GM12875 (cell line): ENCODE measurements around the gene AUP1.

Experiments used
- H3K4me3 ChIP-seq: one replicate; pipeline ENCODE4 v1.5.1; 2011; ENCODE audit warnings: low read depth, low read length, control low read depth
- TF ChIP-seq, protein P1 (sequence below): IDR thresholded peaks from 2 replicates; pipeline ENCODE4 v1.5.1; 2011; ENCODE audit warnings: low read depth, mild to moderate bottlenecking, control low read depth, inconsistent platforms, low read length, moderate library complexity, borderline replicate concordance; ENCODE audit not compliant: insufficient read depth

AUP1 gene

DNA sequence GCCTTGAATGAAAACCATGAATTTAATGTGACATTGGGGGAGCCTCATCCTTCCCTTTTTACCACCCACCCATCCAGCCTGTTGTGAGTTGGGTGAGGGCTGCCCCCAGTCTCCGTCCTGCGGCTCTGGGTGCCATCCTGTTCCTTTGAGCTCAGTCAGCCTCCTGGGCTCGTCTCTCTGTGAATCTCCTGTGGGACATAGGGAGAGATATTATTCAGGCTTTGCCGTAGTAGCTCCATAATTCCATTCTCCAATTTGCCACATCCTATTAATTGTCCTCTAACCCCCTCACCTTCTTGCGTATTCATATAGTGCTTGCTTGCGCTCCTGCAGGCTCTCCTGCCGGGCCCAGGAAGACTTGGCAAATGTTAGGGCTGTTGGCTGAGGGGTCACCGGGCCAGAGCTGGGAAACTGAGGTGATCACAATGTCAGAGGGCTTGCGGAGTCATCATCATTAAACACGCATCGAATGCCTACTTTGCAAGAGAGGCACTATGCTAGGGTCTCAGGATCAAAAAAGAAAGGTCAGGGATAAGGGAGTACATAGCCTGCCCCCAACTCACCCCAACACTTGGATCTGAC, 2.8 kb downstream of the AUP1 start:
- TF ChIP-seq, protein P1, sequence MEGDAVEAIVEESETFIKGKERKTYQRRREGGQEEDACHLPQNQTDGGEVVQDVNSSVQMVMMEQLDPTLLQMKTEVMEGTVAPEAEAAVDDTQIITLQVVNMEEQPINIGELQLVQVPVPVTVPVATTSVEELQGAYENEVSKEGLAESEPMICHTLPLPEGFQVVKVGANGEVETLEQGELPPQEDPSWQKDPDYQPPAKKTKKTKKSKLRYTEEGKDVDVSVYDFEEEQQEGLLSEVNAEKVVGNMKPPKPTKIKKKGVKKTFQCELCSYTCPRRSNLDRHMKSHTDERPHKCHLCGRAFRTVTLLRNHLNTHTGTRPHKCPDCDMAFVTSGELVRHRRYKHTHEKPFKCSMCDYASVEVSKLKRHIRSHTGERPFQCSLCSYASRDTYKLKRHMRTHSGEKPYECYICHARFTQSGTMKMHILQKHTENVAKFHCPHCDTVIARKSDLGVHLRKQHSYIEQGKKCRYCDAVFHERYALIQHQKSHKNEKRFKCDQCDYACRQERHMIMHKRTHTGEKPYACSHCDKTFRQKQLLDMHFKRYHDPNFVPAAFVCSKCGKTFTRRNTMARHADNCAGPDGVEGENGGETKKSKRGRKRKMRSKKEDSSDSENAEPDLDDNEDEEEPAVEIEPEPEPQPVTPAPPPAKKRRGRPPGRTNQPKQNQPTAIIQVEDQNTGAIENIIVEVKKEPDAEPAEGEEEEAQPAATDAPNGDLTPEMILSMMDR, result no peak
- no peak overlapping the region for H3K4me3 ChIP-seq

DNA sequence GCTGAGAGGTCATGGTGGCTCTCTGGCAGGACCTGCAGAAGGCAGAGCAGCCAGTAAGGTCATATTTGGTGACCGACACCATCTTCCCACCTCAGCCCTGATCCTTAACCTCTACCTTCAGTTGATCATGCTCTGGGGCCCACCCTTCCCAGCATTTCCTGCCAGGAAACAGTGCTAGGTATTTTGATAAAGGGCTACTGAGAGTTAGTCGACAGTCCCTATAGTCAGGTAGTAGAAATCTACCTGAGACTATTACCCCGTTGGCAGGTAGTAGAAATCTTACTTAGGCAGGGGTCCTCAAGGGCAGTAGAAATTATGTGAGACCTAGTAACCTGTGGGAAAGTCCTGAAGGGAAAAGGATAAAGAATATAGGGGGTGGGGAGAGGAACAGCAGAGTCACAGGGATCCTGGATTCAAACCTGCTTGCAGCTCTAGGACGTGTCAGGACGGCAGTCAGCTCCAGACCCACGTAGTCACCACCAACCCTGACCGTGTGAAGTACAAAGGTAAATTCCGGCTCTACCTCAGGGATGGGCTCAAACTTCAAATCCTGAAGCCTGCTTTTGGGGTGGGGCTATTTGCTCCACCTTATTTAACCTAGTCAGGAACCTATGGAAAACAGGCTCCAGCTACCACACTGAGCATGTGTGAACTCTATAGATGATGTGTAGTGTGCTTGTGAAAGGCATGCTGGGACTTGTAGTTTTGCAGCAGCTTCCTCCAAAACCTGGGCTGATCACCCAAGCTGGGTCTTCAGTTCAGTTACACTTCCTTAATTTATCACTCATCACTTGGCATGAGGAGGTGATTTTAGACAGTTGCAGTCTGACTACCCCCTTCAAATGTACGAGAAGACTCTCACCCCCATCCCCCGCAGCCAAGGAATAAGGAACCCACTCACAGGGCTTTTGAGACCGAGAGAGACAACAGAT, 3.5 kb downstream of the AUP1 start, which contains the start of gene DQX1:
DQX1 (minus strand) TSS at position 515 of the 932 bp plus-strand sequence; CDS start at position 13, 502 bp downstream.
- no peak within 1 kb of the TSS for H3K4me3 ChIP-seq
- TF ChIP-seq, protein P1, result no peak

DNA sequence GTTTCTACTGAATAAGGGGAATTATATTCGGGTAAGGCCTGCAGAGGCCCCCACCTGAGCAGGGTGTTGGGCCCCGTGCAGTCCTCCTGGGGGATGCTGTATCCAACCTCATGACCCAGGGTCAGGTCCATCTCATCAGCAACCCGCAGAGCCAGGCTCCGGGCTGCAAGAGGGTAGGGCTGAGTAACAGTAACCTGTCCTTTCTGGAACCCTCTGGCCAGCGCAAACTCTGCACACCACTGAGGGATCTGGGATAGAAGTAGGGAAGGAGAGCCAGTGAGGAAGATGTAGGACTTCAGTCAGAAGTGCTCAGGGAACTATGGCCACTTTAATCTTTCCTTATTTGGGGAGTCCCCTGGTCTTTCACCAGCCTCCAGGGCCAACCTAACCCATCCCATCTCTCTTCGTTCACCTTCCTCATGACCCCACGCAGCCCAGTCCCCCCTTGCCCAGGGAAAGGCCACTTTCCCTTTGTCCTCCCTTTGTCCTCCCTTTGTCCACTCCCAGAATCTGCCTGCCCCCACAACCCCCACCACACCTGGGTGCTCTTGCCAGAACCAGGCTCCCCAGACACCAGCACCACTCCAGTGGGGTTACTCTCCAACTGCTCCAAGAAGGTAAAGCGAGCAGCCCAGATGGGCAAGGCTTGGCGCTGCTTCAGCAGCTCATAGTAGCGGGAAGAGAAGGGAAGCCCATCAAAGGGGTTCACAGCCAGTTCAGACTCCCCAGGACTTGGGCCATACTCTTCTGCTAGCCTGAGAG, 4.4 kb downstream of the AUP1 start:
- no peak overlapping the region for H3K4me3 ChIP-seq
- TF ChIP-seq, protein P1, result no peak

DNA sequence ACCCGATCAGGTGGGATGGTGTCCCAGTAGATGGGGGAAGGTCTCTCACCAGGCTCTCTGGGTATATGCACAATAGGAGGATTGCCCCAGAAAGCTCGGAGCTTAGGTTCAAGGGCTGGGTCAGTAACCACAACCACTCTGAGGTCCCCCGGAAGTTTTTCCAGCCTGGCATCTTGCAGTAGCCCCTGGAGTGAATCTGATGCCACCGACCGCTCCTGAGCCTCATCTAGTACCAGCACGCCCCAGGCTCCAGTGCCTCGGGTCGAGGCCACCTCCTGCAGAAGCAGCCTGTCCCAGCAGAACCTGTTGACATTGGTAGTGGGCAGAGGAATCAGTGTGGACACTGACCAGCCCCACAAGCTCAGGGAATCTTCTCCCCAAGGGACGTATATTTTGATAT, 5.5 kb downstream of the AUP1 start:
- TF ChIP-seq, protein P1, result no peak
- H3K4me3 ChIP-seq, result no peak overlapping the region

DNA sequence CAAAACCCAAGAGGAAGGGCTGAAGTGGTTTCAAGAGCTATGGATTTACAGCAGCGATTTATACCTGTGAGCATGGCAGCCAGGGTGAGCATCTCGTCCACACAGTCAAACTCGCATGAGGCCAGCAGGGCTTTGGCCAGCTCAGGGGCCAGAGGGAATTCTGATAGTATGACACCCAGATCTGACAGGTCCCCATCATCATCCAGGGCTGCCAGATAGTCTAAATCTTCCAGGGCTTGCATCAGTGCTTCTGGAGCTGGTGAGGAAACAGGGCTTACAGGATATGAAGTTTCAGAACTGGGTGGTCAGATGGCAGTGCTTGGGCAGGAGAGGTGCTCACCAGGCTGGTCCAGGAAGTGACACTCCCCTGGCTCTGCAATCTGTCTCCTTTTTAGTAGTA, 7.0 kb downstream of the AUP1 start:
- TF ChIP-seq, protein P1, result no peak
- H3K4me3 ChIP-seq, result no peak overlapping the region

DNA sequence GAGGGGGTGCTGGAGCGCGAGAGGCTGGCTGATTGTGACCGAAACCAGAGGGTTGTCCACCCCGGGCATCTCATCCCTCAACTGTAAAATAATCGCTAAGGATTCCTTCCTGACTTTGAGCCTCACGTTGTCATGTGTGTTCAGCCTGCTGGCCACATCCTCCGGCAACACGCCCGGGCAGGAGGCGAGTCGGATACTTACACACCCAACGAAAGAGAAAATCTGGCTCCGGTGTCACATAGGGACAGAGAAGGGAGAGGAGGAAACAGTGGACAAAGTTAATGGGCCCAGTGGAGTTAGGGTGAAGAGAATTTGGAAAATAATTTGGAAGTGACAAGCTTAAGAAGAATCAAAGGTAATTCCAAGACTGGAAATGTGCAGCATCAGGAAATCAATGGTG, 12.9 kb downstream of the AUP1 start:
- H3K4me3 ChIP-seq, result no peak overlapping the region
- TF ChIP-seq, protein P1, result no peak
